Measurements from ENCODE around the gene TOM1L2. TPM values are rescaled to one million over a fixed set of nuclear protein-coding genes. Genes with fewer than 3 reads are reported as not detected.

The TOM1L2 gene
- total RNA-seq, 1 experiment from 2014 or later: 6.4 TPM

DNA sequence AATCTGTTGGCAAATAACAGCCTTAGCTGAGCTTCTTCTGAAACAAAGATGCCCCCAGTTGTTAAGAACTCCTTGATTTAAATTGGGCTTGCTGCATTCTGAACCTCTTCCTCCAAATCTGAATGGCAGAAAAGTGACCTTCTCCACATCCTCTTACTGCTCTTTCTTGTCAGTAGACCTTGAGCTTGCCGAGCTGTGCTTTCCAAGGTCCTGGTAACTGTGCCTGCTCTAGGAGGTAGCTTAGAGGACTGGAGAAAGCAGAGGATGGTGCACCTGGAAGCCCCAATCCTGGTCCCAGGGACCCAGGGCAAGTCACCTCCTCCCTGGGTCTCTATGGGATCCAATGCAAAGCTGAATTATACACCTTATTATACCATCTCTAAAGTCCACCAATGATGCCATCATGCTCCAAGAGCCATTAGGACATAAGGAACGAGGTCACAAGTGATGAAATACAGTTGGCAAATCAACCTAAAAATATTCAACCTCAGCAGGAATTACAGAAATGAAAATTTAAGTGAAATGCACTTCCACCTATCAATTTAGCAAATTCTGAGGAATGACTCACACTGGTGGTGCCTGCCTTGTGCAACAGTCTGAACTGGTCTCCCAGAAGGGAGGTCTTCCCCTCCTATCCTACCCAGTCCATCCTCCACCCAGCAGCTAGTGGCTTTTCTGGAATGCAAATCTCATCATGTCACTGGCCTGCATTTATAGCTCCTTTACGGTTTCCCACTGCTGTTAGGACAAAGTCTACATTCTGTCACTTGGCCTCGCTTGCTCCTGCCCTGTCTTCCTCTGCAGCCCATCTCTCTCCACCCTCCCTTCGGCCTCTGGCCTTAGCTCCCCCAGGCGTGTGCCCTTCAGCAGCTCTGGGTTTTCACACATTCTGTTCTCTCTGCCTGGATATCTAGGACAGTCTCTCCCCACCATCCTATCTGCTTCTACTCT lies 36.6 kb downstream of the TOM1L2 start:
- H3K9me3 ChIP-seq (ENCODE audit: low read length): no peaks in the 10 kb centered on the region
- H3K4me3 ChIP-seq (ENCODE audit: low read length): no peak overlapping the region
- H3K27ac ChIP-seq (ENCODE audit: low read length): no peak overlapping the region
- no peak overlapping the region for H3K4me2 ChIP-seq (ENCODE audit: low read depth, low read length, poor library complexity, severe bottlenecking)
- DNase-seq: no peak
- no peaks in the 10 kb centered on the region for H3K36me3 ChIP-seq (ENCODE audit: insufficient read depth, low read length)
- H2AFZ ChIP-seq (ENCODE audit: low read length): no peak overlapping the region
- no peaks in the 10 kb centered on the region for H3K9me2 ChIP-seq (replicated peaks; ENCODE audit: insufficient read depth, low read length)
- no peak overlapping the region for H3K9ac ChIP-seq (ENCODE audit: low read length)
- peaks cover 9% of the 10 kb centered on the region for H3K4me1 ChIP-seq (ENCODE audit: low read length)
- H3K79me2 ChIP-seq (ENCODE audit: low read length): no peaks in the 10 kb centered on the region
- H3K27me3 ChIP-seq (ENCODE audit: low read length): no peaks in the 10 kb centered on the region
- H4K20me1 ChIP-seq (ENCODE audit: insufficient read depth, low read depth, low read length): no peaks in the 10 kb centered on the region; the same call in 1 of the 2 replicates

DNA sequence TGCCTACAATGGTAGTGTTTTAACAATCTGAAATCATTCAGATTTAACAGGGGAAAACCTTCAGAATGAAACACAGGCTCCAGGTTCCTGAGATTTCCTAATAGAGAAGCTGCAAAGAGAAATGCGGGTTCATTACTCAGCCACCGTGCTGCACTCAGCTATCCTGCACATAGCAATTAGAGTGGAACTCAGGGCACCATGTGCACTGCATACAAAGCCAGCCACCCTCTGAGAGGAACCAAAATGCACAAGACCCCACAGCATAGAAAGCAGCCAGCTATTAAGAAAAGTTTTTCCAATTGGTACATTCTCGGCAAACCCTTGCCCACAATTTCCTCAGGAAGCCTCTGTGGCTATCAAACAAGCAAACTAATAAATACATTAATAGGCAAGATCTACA lies 37.4 kb downstream of the TOM1L2 start:
- Histone ChIP-seq H3K4me3 (ENCODE audit: low read length) (no peak overlapping the region), H3K9ac (ENCODE audit: low read length) (no peak overlapping the region), H3K9me2 (replicated peaks; ENCODE audit: insufficient read depth, low read length) (no peaks in the 10 kb centered on the region), H2AFZ (ENCODE audit: low read length) (no peak overlapping the region), H3K27me3 (ENCODE audit: low read length) (no peaks in the 10 kb centered on the region), H4K20me1 (ENCODE audit: insufficient read depth, low read depth, low read length) (no peaks in the 10 kb centered on the region; the same call in 1 of the 2 replicates), H3K27ac (ENCODE audit: low read length) (no peak overlapping the region), H3K4me2 (ENCODE audit: low read depth, low read length, poor library complexity, severe bottlenecking) (no peak overlapping the region), H3K4me1 (ENCODE audit: low read length) (peaks cover 8% of the 10 kb centered on the region), H3K79me2 (ENCODE audit: low read length) (no peaks in the 10 kb centered on the region), H3K36me3 (ENCODE audit: insufficient read depth, low read length) (no peaks in the 10 kb centered on the region), H3K9me3 (ENCODE audit: low read length) (no peaks in the 10 kb centered on the region)
- no peak for DNase-seq

DNA sequence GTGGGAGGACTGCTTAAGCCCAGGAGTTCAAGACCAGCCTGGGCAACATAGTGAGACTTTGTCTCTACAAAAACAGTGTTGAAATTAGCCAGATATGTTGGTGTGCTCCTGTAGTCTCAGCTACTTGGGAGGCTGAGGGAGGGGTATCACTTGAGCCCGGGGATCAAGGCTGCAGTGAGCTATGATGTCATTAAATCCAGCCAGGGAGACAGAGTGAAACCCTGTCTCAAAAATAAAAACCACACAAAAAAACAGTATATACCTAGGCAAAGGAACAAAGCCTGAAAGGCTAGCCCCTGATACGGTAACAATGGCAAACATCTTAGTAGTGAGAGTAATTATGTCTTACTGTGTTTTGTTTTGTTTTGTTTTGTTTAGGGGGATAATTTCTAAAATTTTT lies 38.0 kb downstream of the TOM1L2 start:
- no peaks in the 10 kb centered on the region for H3K79me2 ChIP-seq (ENCODE audit: low read length)
- H3K9me2 ChIP-seq (replicated peaks; ENCODE audit: insufficient read depth, low read length): no peaks in the 10 kb centered on the region
- no peak overlapping the region for H3K4me2 ChIP-seq (ENCODE audit: low read depth, low read length, poor library complexity, severe bottlenecking)
- H4K20me1 ChIP-seq (ENCODE audit: insufficient read depth, low read depth, low read length): no peaks in the 10 kb centered on the region; the same call in 1 of the 2 replicates
- no peak overlapping the region for H3K27ac ChIP-seq (ENCODE audit: low read length)
- no peaks in the 10 kb centered on the region for H3K36me3 ChIP-seq (ENCODE audit: insufficient read depth, low read length)
- DNase-seq: no peak
- H3K9me3 ChIP-seq (ENCODE audit: low read length): no peaks in the 10 kb centered on the region
- no peak overlapping the region for H3K9ac ChIP-seq (ENCODE audit: low read length)
- H2AFZ ChIP-seq (ENCODE audit: low read length): no peak overlapping the region
- H3K27me3 ChIP-seq (ENCODE audit: low read length): no peaks in the 10 kb centered on the region
- no peak overlapping the region for H3K4me3 ChIP-seq (ENCODE audit: low read length)
- peaks cover 8% of the 10 kb centered on the region for H3K4me1 ChIP-seq (ENCODE audit: low read length)

DNA sequence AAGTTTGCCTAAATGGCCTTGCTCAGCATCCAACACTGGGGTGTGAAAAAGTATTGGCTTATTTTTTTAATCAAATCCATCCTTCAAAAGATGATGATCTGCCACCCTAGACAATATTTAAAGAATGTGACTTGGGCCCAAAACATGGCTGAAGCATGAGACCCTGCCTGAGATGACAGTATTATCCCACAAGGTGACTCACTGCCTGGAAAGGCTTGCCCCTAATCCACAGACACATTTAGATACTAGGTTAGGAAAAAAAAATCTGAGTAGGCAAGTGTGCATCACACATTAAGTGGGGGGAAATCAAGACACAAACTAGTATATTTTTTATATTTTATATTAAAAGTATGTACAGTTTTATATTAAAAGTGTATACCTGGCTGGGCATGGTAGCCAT lies 38.4 kb downstream of the TOM1L2 start:
- H4K20me1 ChIP-seq (ENCODE audit: insufficient read depth, low read depth, low read length): no peaks in the 10 kb centered on the region; the same call in 1 of the 2 replicates
- H3K9me2 ChIP-seq (replicated peaks; ENCODE audit: insufficient read depth, low read length): no peaks in the 10 kb centered on the region
- no peak overlapping the region for H3K9ac ChIP-seq (ENCODE audit: low read length)
- H3K27ac ChIP-seq (ENCODE audit: low read length): no peak overlapping the region
- no peak for DNase-seq
- no peaks in the 10 kb centered on the region for H3K9me3 ChIP-seq (ENCODE audit: low read length)
- H3K4me3 ChIP-seq (ENCODE audit: low read length): no peak overlapping the region
- H3K27me3 ChIP-seq (ENCODE audit: low read length): no peaks in the 10 kb centered on the region
- no peaks in the 10 kb centered on the region for H3K79me2 ChIP-seq (ENCODE audit: low read length)
- H3K4me2 ChIP-seq (ENCODE audit: low read depth, low read length, poor library complexity, severe bottlenecking): no peak overlapping the region
- no peaks in the 10 kb centered on the region for H3K36me3 ChIP-seq (ENCODE audit: insufficient read depth, low read length)
- H2AFZ ChIP-seq (ENCODE audit: low read length): no peak overlapping the region
- H3K4me1 ChIP-seq (ENCODE audit: low read length): peaks cover 8% of the 10 kb centered on the region

DNA sequence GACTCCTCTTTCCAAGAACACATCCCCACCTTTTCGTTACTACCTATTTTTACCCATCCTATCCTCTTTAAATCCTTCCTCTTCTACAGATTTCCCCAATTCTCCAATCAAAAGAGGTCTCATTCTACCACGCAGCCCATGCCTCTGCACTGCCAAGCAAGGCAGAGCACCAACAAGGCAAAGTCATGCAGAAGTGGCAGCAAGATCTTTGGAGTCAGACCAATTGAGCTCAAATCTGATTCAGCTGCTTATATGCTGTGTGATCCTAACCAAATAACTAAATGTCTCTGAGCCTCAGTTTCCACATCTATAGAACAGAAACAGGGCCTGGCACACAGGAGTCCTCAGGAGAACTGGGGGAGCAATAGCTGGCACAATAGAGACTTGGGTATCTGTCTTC lies 41.0 kb downstream of the TOM1L2 start:
- Histone ChIP-seq H2AFZ (ENCODE audit: low read length) (no peak overlapping the region), H3K4me2 (ENCODE audit: low read depth, low read length, poor library complexity, severe bottlenecking) (no peak overlapping the region)
- DNase-seq: no peak

DNA sequence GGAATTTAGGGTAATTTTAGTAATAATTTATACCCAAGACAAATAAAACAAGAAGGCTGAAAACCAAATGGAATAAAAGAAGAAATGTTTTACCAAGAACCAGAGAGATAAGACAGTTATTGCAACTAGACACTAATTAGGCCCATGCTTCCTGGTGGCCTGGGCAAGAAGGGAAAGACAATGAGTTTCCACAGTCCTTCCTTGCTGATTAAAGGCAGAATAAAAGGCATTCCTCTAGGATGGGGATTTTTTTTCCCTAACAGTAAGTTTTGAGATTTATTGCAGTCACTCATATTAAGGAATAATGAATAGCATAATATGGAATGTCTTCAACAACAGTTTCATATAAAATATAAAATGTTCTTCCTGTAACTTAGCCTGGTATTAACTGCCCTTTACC lies 41.5 kb downstream of the TOM1L2 start:
- Histone ChIP-seq H2AFZ (ENCODE audit: low read length) (no peak overlapping the region), H3K27ac (ENCODE audit: low read length) (no peak overlapping the region), H3K27me3 (ENCODE audit: low read length) (no peaks in the 10 kb centered on the region), H3K9me3 (ENCODE audit: low read length) (no peaks in the 10 kb centered on the region), H3K9ac (ENCODE audit: low read length) (no peak overlapping the region), H3K79me2 (ENCODE audit: low read length) (no peaks in the 10 kb centered on the region), H3K9me2 (replicated peaks; ENCODE audit: insufficient read depth, low read length) (no peaks in the 10 kb centered on the region), H3K36me3 (ENCODE audit: insufficient read depth, low read length) (no peaks in the 10 kb centered on the region), H3K4me2 (ENCODE audit: low read depth, low read length, poor library complexity, severe bottlenecking) (no peak overlapping the region), H3K4me1 (ENCODE audit: low read length) (peaks cover 3% of the 10 kb centered on the region), H4K20me1 (ENCODE audit: insufficient read depth, low read depth, low read length) (no peaks in the 10 kb centered on the region), H3K4me3 (ENCODE audit: low read length) (no peak overlapping the region)
- no peak for DNase-seq

More for the DNA sequence above, 41.0 kb downstream of the TOM1L2 start:
- no peak overlapping the region for H3K27ac ChIP-seq (ENCODE audit: low read length)
- no peaks in the 10 kb centered on the region for H3K9me3 ChIP-seq (ENCODE audit: low read length)
- H3K79me2 ChIP-seq (ENCODE audit: low read length): no peaks in the 10 kb centered on the region
- peaks cover 8% of the 10 kb centered on the region for H3K4me1 ChIP-seq (ENCODE audit: low read length)
- H3K9ac ChIP-seq (ENCODE audit: low read length): no peak overlapping the region
- H3K27me3 ChIP-seq (ENCODE audit: low read length): no peaks in the 10 kb centered on the region
- no peaks in the 10 kb centered on the region for H3K36me3 ChIP-seq (ENCODE audit: insufficient read depth, low read length)
- no peaks in the 10 kb centered on the region for H3K9me2 ChIP-seq (replicated peaks; ENCODE audit: insufficient read depth, low read length)
- no peak overlapping the region for H3K4me3 ChIP-seq (ENCODE audit: low read length)
- H4K20me1 ChIP-seq (ENCODE audit: insufficient read depth, low read depth, low read length): no peaks in the 10 kb centered on the region

DNA sequence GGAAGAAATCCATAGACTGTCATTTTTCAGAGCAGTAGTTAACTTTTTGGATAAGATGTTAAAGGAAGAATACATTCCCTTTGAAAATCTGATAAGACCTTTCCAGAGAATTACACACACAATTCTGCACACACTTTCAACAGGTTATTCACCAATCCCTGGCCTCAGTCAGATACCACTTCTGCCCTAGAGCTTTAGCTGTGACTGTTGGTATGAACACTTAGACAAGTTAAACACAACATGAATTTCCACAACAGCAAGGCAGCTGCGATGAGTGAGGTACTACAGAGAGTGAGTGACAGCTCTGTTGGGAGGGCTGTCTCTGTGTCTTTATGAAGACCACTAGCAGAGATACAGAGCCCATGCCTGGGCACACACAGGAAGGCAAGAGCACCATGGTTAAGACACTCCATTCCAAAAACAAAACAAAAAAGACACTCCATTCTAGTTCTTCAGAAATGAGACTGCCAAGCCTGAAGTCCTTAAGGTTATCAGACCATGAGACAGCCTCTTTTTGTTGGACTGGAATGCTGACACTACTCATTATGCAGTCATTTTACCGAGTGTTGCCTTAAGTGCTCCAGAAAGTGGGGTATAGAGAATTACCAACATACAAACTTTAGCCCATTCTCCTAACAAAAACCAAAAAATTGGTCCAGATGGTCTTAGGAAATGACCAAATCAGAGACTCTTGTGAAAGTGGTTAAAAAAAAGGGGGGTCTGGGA lies 42.4 kb downstream of the TOM1L2 start:
- no peak for DNase-seq
- H3K36me3 ChIP-seq (ENCODE audit: insufficient read depth, low read length): no peaks in the 10 kb centered on the region
- H3K4me3 ChIP-seq (ENCODE audit: low read length): no peak overlapping the region
- peaks cover 3% of the 10 kb centered on the region; the same call in 1 of the 2 replicates for H3K4me1 ChIP-seq (ENCODE audit: low read length)
- no peak overlapping the region for H3K27ac ChIP-seq (ENCODE audit: low read length)
- H4K20me1 ChIP-seq (ENCODE audit: insufficient read depth, low read depth, low read length): no peaks in the 10 kb centered on the region
- H3K79me2 ChIP-seq (ENCODE audit: low read length): no peaks in the 10 kb centered on the region
- no peaks in the 10 kb centered on the region for H3K9me3 ChIP-seq (ENCODE audit: low read length)
- no peak overlapping the region for H3K9ac ChIP-seq (ENCODE audit: low read length)
- H3K27me3 ChIP-seq (ENCODE audit: low read length): no peaks in the 10 kb centered on the region
- no peak overlapping the region for H3K4me2 ChIP-seq (ENCODE audit: low read depth, low read length, poor library complexity, severe bottlenecking)
- no peaks in the 10 kb centered on the region for H3K9me2 ChIP-seq (replicated peaks; ENCODE audit: insufficient read depth, low read length)
- H2AFZ ChIP-seq (ENCODE audit: low read length): no peak overlapping the region
